Lower leg skin (tissue), 3 donors: Measurements from ENCODE around the gene ABCA13.

Experiments
- POLR2A ChIP-seq, 2 donors: fragments of 450-650 bp; IDR thresholded peaks; one replicate each; pipeline ENCODE4 v1.6.1; 2016 to 2017; ENCODE audit warnings: antibody characterized with exemption in 2 of 2, mild to moderate bottlenecking in 1 of 2, moderate library complexity in 1 of 2
- TF ChIP-seq, protein P1 (sequence below), 3 donors: fragments of 450-650 bp; IDR thresholded peaks; one replicate each; pipeline ENCODE4 v1.5.1; 2016; ENCODE audit warnings: antibody characterized with exemption in 3 of 3, mild to moderate bottlenecking in 3 of 3, moderate library complexity in 2 of 3

DNA sequence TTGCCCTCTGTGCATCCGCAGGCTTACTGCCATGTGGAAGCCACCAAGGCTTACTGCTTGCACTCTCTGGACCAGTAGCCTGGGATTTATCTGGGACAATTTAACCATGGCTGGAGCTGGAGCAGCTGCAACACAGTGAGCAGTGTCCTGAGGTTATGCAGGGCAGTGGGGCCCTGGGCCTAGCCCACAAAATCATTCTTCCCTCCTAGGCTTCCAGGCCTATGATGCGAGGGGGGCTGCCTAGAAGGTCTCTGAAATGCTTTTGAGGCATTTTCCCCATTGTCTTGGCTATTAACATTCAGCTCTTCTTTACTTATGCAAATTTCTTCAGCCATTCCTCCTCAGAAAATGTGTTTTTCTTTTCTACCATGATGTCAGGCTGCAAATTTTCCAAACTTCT is 439.4 kb downstream of the ABCA13 start:
- TF ChIP-seq, protein P1, sequence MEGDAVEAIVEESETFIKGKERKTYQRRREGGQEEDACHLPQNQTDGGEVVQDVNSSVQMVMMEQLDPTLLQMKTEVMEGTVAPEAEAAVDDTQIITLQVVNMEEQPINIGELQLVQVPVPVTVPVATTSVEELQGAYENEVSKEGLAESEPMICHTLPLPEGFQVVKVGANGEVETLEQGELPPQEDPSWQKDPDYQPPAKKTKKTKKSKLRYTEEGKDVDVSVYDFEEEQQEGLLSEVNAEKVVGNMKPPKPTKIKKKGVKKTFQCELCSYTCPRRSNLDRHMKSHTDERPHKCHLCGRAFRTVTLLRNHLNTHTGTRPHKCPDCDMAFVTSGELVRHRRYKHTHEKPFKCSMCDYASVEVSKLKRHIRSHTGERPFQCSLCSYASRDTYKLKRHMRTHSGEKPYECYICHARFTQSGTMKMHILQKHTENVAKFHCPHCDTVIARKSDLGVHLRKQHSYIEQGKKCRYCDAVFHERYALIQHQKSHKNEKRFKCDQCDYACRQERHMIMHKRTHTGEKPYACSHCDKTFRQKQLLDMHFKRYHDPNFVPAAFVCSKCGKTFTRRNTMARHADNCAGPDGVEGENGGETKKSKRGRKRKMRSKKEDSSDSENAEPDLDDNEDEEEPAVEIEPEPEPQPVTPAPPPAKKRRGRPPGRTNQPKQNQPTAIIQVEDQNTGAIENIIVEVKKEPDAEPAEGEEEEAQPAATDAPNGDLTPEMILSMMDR (IDR thresholded peaks at IDR 0.05): no peak
- TF ChIP-seq POLR2A (IDR thresholded peaks at IDR 0.05): no peak
